GM18520 (cell line): Measurements from ENCODE around the gene OR5J2.
"Not testable (repeated sequence)": the region's sequence is repeated elsewhere in the genome, so short reads cannot be mapped to it uniquely, and the experiment has no call there.

Experiments
- ATAC-seq: cut with Tn5 transposase; IDR thresholded peaks from one replicate; pipeline ENCODE4 v1.9.1; 2021; ENCODE audit not compliant: unreplicated experiment

Gene OR5J2

DNA sequence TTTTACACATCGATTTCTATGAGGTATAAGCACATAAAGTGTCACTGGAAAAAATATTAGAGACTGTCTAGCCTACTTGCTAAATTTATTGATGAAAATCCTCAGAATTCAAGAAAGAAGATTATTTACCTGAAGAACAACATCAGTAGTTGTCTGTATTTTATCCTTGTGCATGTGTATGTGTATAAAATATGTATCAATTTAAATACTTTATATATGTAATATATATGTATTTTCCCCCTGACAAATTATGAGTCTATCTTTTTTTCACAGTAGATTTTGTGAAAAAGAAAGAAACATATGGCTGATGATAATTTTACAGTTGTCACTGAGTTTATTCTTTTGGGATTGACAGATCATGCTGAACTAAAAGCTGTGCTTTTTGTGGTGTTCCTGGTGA is at the start of gene OR5J2:
Gene OR5J2, plus strand, starts transcription at position 301 of the 400 bp plus-strand sequence. Its CDS starts 0 bp downstream, at position 301.
- no peak for ATAC-seq

DNA sequence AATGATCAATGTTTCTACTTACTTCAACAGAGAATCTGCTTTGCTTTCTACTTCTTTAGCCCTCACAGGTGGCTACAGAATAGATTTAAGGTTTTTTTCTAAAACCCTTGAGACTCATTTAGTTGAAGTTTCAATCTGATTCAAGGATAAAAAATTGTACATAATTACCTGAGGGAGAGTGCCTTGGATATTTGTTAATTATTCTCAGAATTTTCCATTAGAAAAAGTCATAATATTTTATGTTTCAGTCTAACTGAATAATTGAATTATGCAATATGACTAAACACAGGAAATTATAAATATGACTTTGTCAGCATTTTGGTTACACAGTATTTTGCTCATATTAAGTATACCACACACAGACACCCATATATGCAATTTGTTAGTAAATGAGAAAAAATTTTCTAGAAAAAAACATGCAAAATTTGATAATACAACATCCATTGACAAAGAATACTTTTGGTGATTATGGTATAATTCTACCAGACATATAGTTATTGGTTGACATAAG is 36.2 kb upstream of the OR5J2 start, which contains the start of gene OR8J3:
Gene OR8J3, minus strand, starts transcription at position 51 of the 511 bp plus-strand sequence. CDS start 2,483 bp downstream, outside the sequence.
- no peak for ATAC-seq

DNA sequence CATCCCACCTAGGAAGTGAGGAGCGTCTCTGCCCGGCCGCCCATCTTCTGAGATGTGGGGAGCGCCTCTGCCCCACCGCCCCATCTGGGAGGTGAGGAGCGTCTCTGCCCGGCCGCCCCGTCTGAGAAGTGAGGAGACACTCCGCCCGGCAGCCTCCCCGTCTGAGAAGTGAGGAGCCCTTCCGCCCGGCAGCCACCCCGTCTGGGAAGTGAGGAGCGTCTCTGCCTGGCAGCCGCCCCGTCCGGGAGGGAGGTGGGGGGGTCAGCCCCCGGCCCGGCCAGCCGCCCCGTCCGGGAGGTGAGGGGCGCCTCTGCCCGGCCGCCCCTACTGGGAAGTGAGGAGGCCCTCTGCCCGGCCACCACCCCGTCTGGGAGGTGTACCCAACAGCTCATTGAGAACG is 32.7 kb upstream of the OR5J2 start:
- ATAC-seq = not testable (repeated sequence)

DNA sequence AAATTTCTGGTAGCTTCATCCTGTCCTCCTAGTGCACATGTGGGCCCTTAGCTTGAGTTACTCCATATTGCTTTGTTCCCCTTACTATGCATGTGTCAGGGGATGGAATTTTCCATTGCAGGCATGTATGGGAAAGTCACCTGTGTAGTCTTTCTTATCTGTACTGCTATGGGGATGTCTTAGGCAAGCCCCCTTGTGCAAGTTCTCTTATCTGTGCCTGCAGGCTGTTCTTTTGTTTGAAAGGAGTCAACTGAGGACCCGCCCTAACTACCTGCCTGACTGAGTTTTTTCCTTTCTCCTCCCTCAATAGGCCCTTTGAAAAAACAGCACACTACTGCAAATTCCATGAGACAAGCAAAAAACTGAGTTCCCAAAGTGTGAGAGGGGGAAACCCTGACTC is 25.0 kb upstream of the OR5J2 start:
- ATAC-seq = no peak

DNA sequence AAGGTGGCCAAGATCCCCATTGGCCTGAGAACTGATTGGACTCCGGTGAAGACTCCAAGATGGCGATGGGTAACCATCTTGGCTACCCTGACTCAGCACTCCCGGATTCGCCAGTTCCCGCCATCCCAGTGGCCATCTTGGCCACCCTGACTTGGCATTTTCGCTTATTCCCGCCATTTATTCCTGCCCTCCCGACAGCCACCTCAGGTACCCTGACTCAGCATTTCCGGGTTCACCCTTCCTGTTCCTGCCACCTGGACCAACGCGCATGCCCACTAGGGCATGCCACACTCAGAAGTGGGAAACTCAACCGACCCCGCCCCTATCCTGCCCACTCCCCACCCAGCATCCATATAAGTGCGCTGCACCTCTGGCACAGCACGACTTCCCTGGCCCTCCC is 24.1 kb upstream of the OR5J2 start:
- ATAC-seq = no peak

DNA sequence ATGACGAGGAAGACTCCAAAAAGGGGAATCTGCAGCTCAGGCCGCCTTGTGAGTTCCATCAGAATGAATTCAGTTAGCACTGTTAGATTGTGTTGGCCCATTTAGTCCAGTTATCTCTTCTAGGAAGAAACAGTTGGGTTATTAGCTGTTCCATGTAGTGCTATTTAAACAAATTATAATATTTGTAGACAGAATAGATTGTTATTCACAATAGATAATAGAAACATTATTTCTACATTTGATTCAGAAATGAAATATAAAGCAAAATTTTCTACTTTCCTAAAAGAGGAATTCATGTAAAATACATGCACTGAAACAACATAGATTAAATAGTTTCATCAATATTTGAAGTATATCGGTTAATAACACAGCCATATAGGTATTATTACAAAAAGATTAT is 16.2 kb upstream of the OR5J2 start, which contains the start of gene OR8K5:
Gene OR8K5, minus strand, starts transcription at position 101 of the 400 bp plus-strand sequence. Its CDS starts 0 bp downstream, at position 101.
- ATAC-seq = no peak

DNA sequence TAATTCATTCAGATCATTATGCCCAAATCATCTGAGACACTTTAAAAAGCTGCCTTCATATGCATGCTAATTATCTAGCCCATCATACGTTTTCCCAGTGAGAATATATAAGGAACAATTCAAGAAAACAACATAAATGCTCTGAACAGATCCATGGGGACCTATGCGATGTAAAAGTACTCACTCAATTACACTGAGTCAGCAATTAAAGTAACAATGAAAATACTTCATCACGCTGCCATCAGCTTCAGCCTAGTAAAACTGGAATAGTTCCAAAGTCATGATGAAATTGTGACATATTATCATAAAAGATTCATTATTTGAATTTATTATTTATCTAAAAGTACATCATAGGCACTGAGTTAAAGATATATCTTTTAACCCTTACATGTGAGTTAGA is 12.6 kb upstream of the OR5J2 start:
- no peak for ATAC-seq

DNA sequence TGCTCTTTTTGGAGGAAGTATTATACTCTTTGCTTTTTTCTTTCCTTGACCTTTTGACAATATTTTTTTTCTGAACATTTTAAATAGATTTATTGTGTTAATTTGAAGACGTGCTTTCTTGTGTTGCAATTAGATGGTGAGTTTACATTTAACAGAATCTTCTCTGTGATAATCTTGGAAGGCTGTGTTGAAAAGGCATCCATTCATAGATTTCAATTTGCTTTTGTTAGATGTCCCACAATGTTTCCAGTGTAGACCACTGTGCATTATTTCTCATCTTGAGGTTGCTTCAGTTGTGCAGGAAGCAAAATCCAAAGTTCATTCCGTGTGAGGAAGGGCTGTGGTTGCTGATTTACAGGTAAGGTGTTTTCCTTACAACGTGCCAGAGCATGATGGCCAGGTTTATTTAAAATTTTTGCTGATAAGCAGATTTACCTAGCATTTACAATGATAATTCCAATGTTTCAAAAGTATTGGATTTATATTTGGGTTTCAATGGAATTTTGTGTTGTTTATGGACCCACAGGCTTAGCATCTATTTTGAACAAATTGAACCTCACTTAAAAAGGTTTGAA is 4.1 kb upstream of the OR5J2 start:
- ATAC-seq = no peak

DNA sequence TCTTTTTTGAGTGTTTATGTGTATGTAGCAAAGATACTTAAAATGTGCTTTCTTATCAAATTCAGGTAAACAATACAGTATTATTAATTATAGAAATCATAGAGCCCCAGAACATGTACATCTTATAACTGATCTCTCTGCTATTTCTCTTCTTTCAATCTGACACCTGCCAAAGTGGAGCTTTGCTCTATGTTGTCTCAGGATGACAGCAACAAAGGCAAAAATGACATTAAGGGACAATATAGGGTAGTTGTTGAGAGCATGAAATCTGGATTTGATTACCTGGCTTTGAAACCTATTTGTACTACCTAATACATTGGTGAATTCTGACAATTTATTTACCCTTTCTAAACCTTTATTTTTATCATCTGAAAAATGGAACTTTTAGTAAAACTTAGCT is 7.0 kb downstream of the OR5J2 start:
- ATAC-seq = no peak

DNA sequence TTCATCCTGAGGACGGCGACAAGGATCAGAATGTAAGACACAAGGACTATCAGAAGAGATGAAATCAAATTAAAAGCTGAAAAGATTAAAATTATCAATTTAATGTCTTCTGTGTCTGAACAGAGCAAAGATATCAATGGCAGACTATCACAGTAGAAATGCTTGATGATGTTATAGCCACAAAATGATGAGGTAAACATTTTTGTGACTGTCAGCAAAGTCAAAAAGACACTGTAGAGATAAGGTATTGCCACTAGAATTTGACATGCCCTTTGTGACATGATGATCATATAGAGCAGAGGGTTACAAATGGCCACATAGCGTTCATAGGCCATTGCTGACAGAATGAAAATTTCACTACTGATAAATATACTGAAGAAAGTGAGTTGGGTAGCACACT is 12.2 kb downstream of the OR5J2 start:
- ATAC-seq = no peak

DNA sequence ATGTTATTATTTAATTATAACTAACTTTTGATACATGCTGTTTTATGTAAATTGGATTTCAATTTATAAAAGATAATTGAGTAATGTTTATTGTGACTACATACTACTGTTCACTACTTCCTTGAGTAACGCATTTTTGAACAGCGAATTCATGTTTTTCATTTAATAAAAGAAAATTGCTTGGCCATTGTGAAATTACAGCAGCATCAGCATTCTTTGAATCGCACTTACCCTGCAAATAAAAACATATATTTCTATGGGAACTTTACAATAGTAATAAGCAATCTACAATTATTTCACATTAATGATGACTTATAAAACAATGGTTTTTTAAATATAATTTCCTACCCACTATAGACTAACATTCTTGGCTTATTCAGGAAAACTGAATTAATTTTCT is 20.3 kb downstream of the OR5J2 start:
- ATAC-seq = no peak

DNA sequence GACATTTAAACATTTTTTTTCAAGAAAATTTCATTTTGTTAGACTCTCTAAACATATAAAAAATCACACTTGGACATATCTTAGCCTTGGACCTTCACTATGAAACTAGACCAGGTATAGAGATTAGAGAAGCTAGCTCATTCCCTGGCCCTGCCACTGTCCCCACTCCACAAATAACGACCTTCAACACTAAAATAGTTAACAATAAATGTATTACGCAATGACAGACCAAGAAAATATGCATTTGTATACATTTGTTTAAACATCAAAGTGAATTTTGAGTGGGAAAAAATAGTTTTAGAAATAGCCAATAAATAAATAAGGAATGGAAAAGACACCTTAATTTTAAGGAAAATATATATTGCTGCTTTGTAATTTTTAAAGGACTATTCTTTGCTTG is 20.9 kb downstream of the OR5J2 start:
- no peak for ATAC-seq

DNA sequence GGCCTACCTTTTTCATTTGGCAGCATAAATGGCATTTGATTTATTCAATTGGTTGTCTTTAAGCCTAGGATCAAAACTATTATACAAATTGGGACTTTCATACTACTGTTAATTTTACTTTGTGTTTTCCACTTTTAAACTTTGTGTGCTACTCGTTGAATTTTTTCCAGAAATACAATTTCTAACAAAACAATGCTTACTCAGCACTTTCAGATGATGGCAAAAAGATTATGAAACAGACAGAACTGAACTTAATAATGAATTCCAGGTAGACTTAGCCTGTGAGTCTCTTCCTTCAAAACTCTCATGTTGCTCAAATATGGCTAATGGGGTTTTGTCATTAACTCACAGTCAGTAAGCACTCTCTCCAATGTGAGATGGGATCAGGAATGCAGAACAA is 31.4 kb downstream of the OR5J2 start:
- no peak for ATAC-seq

DNA sequence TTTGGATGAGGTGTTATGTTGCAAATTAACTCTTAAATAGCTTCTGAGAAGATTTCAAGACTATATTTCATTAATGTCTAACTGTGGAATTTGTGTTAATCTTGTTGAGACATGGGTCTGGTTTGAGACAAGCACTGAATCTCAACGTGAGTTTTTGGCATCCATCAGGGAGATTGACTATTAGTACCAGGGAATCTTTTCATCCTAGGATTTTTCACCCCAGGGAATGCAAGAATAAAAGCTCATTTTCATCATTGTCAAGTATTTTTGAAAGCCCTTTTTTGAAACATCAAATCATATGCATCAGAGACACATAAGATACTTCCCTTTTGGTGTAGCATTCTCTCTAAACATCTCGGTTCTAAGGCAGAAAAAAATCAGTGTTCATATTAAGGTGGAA is 38.1 kb downstream of the OR5J2 start:
- no peak for ATAC-seq

DNA sequence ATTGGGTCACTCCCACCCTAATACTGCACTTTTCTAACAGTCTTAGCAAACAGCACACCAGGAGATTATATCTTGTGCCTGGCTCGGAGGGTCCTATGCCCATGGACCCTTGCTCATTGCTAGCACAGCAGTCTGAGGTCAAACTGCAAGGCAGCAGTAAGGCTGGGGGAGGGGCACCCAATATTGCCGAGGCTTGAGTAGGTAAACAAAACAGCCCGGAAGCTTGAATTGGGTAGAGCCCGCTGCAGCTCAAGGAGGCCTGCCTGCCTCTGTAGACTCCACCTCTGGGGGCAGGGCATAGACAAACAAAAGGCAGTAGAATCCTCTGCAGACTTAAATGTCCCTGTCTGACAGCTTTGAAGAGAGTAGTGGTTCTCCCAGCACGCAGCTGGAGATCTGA is 43.3 kb downstream of the OR5J2 start:
- ATAC-seq = not testable (repeated sequence)
